Measurements from ENCODE around the gene PTPRN2.

Gene PTPRN2

GRCh38 chr7:157538321-157538720 is 1049.3 kb downstream of the PTPRN2 start:
- Histone ChIP-seq H3K4me1 (ENCODE audit: control insufficient read depth, insufficient read depth, low read length) (no peaks in the 10 kb centered on the region), H3K36me3 (ENCODE audit: insufficient read depth, low read length) (no peaks in the 10 kb centered on the region), H3K27me3 (ENCODE audit: control insufficient read depth, insufficient read depth, low read length) (no peaks in the 10 kb centered on the region), H3K9ac (ENCODE audit: low read depth, low read length) (no peak overlapping the region), H3K4me2 (ENCODE audit: low read length) (no peak overlapping the region), H3K9me3 (replicated peaks; ENCODE audit: low read length) (peaks cover 4% of the 10 kb centered on the region), H3K4me3 (ENCODE audit: low read length) (no peak overlapping the region)

GRCh38 chr7:157537056-157537455 is 1050.6 kb downstream of the PTPRN2 start:
- H3K9me3 ChIP-seq (replicated peaks; ENCODE audit: low read length), result peaks cover 4% of the 10 kb centered on the region
- H3K4me3 ChIP-seq (ENCODE audit: low read length), result no peak overlapping the region
- no peaks in the 10 kb centered on the region for H3K27me3 ChIP-seq (ENCODE audit: control insufficient read depth, insufficient read depth, low read length)
- H3K4me1 ChIP-seq (ENCODE audit: control insufficient read depth, insufficient read depth, low read length), result no peaks in the 10 kb centered on the region
- no peak overlapping the region for H3K4me2 ChIP-seq (ENCODE audit: low read length)
- no peaks in the 10 kb centered on the region for H3K36me3 ChIP-seq (ENCODE audit: insufficient read depth, low read length)
- no peak overlapping the region for H3K9ac ChIP-seq (ENCODE audit: low read depth, low read length)

GRCh38 chr7:157532068-157532467 is 1055.6 kb downstream of the PTPRN2 start:
- Histone ChIP-seq H3K4me1 (ENCODE audit: control insufficient read depth, insufficient read depth, low read length) (no peaks in the 10 kb centered on the region), H3K9ac (ENCODE audit: low read depth, low read length) (no peak overlapping the region), H3K9me3 (replicated peaks; ENCODE audit: low read length) (no peaks in the 10 kb centered on the region), H3K27me3 (ENCODE audit: control insufficient read depth, insufficient read depth, low read length) (no peaks in the 10 kb centered on the region), H3K4me3 (ENCODE audit: low read length) (no peak overlapping the region), H3K4me2 (ENCODE audit: low read length) (no peak overlapping the region), H3K36me3 (ENCODE audit: insufficient read depth, low read length) (no peaks in the 10 kb centered on the region)

- Histone ChIP-seq H3K4me3 (ENCODE audit: low read length) (no peak overlapping the region), H3K4me2 (ENCODE audit: low read length) (no peak overlapping the region), H3K27me3 (ENCODE audit: control insufficient read depth, insufficient read depth, low read length) (no peaks in the 10 kb centered on the region), H3K36me3 (ENCODE audit: insufficient read depth, low read length) (no peaks in the 10 kb centered on the region), H3K9me3 (replicated peaks; ENCODE audit: low read length) (no peaks in the 10 kb centered on the region), H3K4me1 (ENCODE audit: control insufficient read depth, insufficient read depth, low read length) (no peaks in the 10 kb centered on the region), H3K9ac (ENCODE audit: low read depth, low read length) (no peak overlapping the region)
Observed at GRCh38 chr7:157529768-157530560, 1057.7 kb downstream of the PTPRN2 start.

DNA sequence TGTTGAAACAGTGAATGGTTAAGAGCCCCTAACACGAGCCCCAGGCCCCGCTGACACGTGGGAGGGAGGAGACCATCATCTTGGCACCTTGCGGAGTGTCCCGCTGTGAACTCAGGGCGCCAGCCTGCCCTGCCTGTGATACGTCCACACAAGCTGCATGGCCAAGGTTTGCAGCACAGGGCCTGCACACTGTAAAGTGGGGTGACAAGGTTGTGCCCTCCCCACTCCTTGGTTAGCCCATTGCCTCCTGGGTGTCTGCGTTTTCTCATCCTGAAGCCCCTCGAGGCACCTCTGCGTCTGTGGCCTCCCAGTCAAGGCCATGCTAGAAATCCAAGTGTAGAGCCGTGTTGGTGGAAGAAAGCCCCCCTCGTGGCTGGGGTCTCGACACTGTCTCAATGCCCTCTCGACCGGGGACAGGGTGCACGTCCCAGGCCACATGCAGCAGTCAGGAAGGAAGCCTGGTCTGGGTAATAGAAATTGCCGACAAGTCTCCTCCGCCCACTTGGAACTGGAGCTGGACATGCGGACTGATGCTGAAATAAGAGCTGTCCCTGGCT is 1058.8 kb downstream of the PTPRN2 start:
- Histone ChIP-seq H3K36me3 (ENCODE audit: insufficient read depth, low read length) (no peaks in the 10 kb centered on the region), H3K4me2 (ENCODE audit: low read length) (no peak overlapping the region), H3K4me1 (ENCODE audit: control insufficient read depth, insufficient read depth, low read length) (no peaks in the 10 kb centered on the region), H3K4me3 (ENCODE audit: low read length) (no peak overlapping the region), H3K27me3 (ENCODE audit: control insufficient read depth, insufficient read depth, low read length) (no peaks in the 10 kb centered on the region), H3K9me3 (replicated peaks; ENCODE audit: low read length) (no peaks in the 10 kb centered on the region), H3K9ac (ENCODE audit: low read depth, low read length) (no peak overlapping the region)

DNA sequence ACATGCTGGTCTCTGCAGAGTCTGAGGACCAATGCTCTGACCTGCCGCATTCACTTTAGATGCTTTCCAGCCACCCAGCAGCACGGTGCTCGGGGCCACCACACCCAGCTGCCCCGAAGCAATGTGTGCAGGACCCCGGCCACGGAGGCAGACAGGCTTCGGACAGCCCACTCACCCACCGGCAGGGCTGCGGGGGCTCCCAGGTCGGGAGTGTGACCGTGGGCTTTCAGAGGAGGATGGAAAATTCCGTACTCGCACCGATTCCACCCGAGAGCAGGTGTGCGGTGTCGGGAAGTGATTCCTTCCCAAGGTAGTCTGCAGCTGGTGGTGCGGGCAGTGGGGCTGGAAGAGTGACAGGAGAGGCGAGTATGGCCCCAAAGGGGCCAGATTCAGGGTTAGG is 1059.9 kb downstream of the PTPRN2 start:
- Histone ChIP-seq H3K9me3 (replicated peaks; ENCODE audit: low read length) (no peaks in the 10 kb centered on the region), H3K27me3 (ENCODE audit: control insufficient read depth, insufficient read depth, low read length) (no peaks in the 10 kb centered on the region), H3K4me2 (ENCODE audit: low read length) (no peak overlapping the region), H3K36me3 (ENCODE audit: insufficient read depth, low read length) (no peaks in the 10 kb centered on the region), H3K4me1 (ENCODE audit: control insufficient read depth, insufficient read depth, low read length) (no peaks in the 10 kb centered on the region), H3K4me3 (ENCODE audit: low read length) (no peak overlapping the region), H3K9ac (ENCODE audit: low read depth, low read length) (no peak overlapping the region)

- no peaks in the 10 kb centered on the region for H3K27me3 ChIP-seq (ENCODE audit: control insufficient read depth, insufficient read depth, low read length)
- no peaks in the 10 kb centered on the region for H3K36me3 ChIP-seq (ENCODE audit: insufficient read depth, low read length)
- no peak overlapping the region for H3K9ac ChIP-seq (ENCODE audit: low read depth, low read length)
- no peaks in the 10 kb centered on the region for H3K9me3 ChIP-seq (replicated peaks; ENCODE audit: low read length)
- no peak overlapping the region for H3K4me3 ChIP-seq (ENCODE audit: low read length)
- no peak overlapping the region for H3K4me2 ChIP-seq (ENCODE audit: low read length)
- no peaks in the 10 kb centered on the region for H3K4me1 ChIP-seq (ENCODE audit: control insufficient read depth, insufficient read depth, low read length)
Observed at GRCh38 chr7:157526913-157527634, 1060.5 kb downstream of the PTPRN2 start.

DNA sequence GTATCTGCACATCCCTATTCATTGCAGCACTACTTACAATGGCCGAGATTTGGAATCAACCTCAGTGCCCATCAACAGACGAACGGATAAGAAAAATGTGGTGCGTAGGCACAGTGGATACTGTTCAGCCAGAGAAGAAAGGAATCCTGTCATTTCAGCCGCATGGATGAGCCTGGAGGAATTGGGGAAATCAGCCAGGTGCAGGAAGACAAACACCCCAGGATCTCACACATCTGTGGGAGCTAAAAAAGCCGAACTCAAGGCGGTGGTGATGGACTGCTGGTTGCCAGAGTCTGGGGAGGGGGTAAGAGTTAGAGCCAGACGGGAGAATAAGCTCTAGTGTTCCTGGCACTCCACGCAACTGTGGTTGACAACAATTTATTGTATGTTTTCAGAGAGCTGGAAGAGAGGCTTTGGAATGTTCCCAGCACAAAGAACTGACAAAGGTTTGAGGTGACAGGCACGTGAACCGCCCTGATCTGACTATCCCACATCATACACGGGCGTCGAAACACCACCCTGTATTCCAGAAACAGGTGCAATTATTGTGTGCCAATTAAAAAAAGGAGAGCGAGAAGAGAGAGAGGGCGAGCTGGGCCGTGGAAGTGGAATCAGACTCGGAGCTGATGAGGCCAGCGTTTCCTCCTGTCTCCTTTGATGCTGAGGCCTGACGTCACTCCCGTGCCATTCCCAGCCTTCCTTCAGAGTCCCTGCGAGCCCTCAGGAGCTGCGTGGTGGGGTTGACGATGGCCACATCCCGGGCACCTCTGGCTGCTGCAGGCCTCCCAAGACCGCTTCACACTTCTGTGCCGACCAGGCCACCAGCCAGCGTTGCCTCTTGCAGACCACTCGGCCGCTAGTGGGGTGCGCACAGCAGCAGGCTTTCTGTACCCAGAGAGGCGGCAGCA is 1061.4 kb downstream of the PTPRN2 start:
- Histone ChIP-seq H3K4me2 (ENCODE audit: low read length) (no peak overlapping the region), H3K27me3 (ENCODE audit: control insufficient read depth, insufficient read depth, low read length) (no peaks in the 10 kb centered on the region), H3K4me3 (ENCODE audit: low read length) (no peak overlapping the region), H3K9ac (ENCODE audit: low read depth, low read length) (no peak overlapping the region), H3K36me3 (ENCODE audit: insufficient read depth, low read length) (no peaks in the 10 kb centered on the region), H3K9me3 (replicated peaks; ENCODE audit: low read length) (no peaks in the 10 kb centered on the region), H3K4me1 (ENCODE audit: control insufficient read depth, insufficient read depth, low read length) (no peaks in the 10 kb centered on the region)

DNA sequence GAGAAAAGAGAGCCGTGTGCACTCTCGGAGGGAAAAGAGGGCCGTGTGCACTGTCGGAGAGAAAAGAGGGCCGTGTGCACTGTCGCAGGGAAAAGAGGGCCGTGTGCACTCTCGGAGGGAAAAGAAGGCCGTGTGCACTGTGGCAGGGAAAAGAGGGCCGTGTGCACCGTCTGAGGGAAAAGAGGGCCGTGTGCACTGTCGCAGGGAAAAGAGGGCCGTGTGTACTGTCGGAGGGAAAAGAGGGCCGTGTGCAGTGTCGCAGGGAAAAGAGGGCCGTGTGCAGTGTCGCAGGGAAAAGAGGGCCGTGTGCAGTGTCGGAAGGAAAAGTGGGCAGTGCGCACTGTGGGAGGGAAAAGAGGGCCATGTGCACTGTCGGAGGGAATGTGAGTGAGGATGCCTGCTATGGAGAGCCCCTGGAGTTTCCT is 1062.1 kb downstream of the PTPRN2 start:
- no peak overlapping the region for H3K4me2 ChIP-seq (ENCODE audit: low read length)
- no peaks in the 10 kb centered on the region for H3K4me1 ChIP-seq (ENCODE audit: control insufficient read depth, insufficient read depth, low read length)
- no peak overlapping the region for H3K4me3 ChIP-seq (ENCODE audit: low read length)
- H3K27me3 ChIP-seq (ENCODE audit: control insufficient read depth, insufficient read depth, low read length), result no peaks in the 10 kb centered on the region
- no peak overlapping the region for H3K9ac ChIP-seq (ENCODE audit: low read depth, low read length)
- no peaks in the 10 kb centered on the region for H3K36me3 ChIP-seq (ENCODE audit: insufficient read depth, low read length)
- H3K9me3 ChIP-seq (replicated peaks; ENCODE audit: low read length), result no peaks in the 10 kb centered on the region

GRCh38 chr7:157524731-157525130 is 1062.9 kb downstream of the PTPRN2 start:
- no peaks in the 10 kb centered on the region for H3K27me3 ChIP-seq (ENCODE audit: control insufficient read depth, insufficient read depth, low read length)
- H3K9ac ChIP-seq (ENCODE audit: low read depth, low read length), result no peak overlapping the region
- no peak overlapping the region for H3K4me3 ChIP-seq (ENCODE audit: low read length)
- no peaks in the 10 kb centered on the region for H3K9me3 ChIP-seq (replicated peaks; ENCODE audit: low read length)
- H3K36me3 ChIP-seq (ENCODE audit: insufficient read depth, low read length), result no peaks in the 10 kb centered on the region
- H3K4me2 ChIP-seq (ENCODE audit: low read length), result no peak overlapping the region
- H3K4me1 ChIP-seq (ENCODE audit: control insufficient read depth, insufficient read depth, low read length), result no peaks in the 10 kb centered on the region
